Naive thymus-derived CD8-positive, alpha-beta T cell (primary cell): ENCODE measurements around the gene TRIP4. TPM values are rescaled to one million over a fixed set of nuclear protein-coding genes. Genes with fewer than 3 reads are reported as not detected.

Experiments used
- ATAC-seq, 2 donors: fragments of 150-1000 bp; cut with Tn5 transposase in 1 of 2; sonication (Bioruptor Pico), chemical (Tn5 transposase) in 1 of 2; 1 replicate in 1 of 2; 2 replicates in 1 of 2; pipeline ENCODE4 v1.10.0; 2021; ENCODE audit warnings: mild to moderate bottlenecking in 2 of 2, moderate library complexity in 2 of 2
- POLR2A ChIA-PET: fragments of 350-600 bp; sonication (Branson Sonifier 250); formaldehyde crosslinking; loops from one replicate; lab custom pipeline; 2021; ENCODE audit warnings: antibody characterized with exemption; lab: Charles Lee
- DNase-seq, 10 donors: peaks; one replicate each; pipeline versions ENCODE4 v3.0.0 to v3.0.0-alpha.2; 2020 to 2022
- H3K27ac Mint-ChIP-seq, 10 donors: one replicate each; pipeline ENCODE4 v1.8.0; 2020 to 2022; ENCODE audit warnings: mild to moderate bottlenecking in 10 of 10, mixed read lengths in 10 of 10, moderate library complexity in 4 of 10, inconsistent platforms in 1 of 10
- H3K27me3 Mint-ChIP-seq, 5 donors: one replicate each; pipeline ENCODE4 v1.8.0; 2021 to 2022; ENCODE audit warnings: mixed read lengths in 5 of 5
- H3K36me3 Mint-ChIP-seq, 3 donors: one replicate each; pipeline ENCODE4 v1.8.0; 2020 to 2022; ENCODE audit warnings: mixed read lengths in 3 of 3, mild to moderate bottlenecking in 2 of 3, inconsistent platforms in 1 of 3
- H3K4me1 Mint-ChIP-seq, 4 donors: one replicate each; pipeline ENCODE4 v1.8.0; 2021 to 2022; ENCODE audit warnings: mixed read lengths in 4 of 4
- H3K4me3 Mint-ChIP-seq, 10 donors: one replicate each; pipeline ENCODE4 v1.8.0; 2020 to 2022; ENCODE audit warnings: mild to moderate bottlenecking in 10 of 10, mixed read lengths in 10 of 10, moderate library complexity in 6 of 10, inconsistent platforms in 1 of 10
- H3K9me3 Mint-ChIP-seq, 9 donors: one replicate each; pipeline ENCODE4 v1.8.0; 2020 to 2022; ENCODE audit warnings: mixed read lengths in 9 of 9, mild to moderate bottlenecking in 3 of 9, inconsistent platforms in 1 of 9, moderate library complexity in 1 of 9
- polyA plus RNA-seq, 3 donors: library from polyadenylated mRNA; unstranded; fragments of 300-500 nt; fragmentation: Illumina TruSeq; gene quantifications; one replicate each; pipeline ENCODE4 v1.2.3, GENCODE V29; 2021
- total RNA-seq, 8 experiments: library from RNA in 2 of 8; stranded (reverse) in 2 of 8; gene quantifications; one replicate each; pipeline ENCODE4 v1.2.3 and lab custom pipeline; 2021 to 2026

The TRIP4 gene
- total and polyA plus RNA-seq, 5 experiments from 2014 or later, result 19.7 to 27.2 (median 24.3) TPM

- Mint-ChIP-seq H3K9me3 (no peaks in the 10 kb centered on the region), H3K27ac (peak overlapping the region in 9 of 10 donors; percentile 5 to 90 (median 76)), H3K4me3 (peak overlapping the region in 7 of 10 donors; percentile 5 to 75 (median 57)), H3K4me1 (peaks cover 27 to 47% (median 32%) of the 10 kb centered on the region in 4 donors), H3K36me3 (peaks cover 5 to 16% (median 7%) of the 10 kb centered on the region in 3 donors), H3K27me3 (no peaks in the 10 kb centered on the region)
- POLR2A ChIA-PET, result interaction anchor here (1.2 kb wide), 1 partner anchor 10 kb away, joined by 5 read pairs; no protein-coding TSS in a partner anchor
- DNase-seq, result no peak
- no peak for ATAC-seq
Measured at GRCh38 chr15:64437982-64438381, 50.3 kb downstream of the TRIP4 start.

- Mint-ChIP-seq H3K4me3 (peak overlapping the region in 9 of 10 donors; percentile 24 to 75 (median 56)), H3K4me1 (peaks cover 30 to 55% (median 41%) of the 10 kb centered on the region in 4 donors), H3K27me3 (no peaks in the 10 kb centered on the region), H3K9me3 (no peaks in the 10 kb centered on the region), H3K27ac (peak overlapping the region; percentile 5 to 90 (median 74)), H3K36me3 (peaks cover 4 to 12% (median 5%) of the 10 kb centered on the region in 3 donors)
- POLR2A ChIA-PET, result interaction anchor here (1.2 to 1.5 kb wide), 2 partner anchors 11 to 14 kb away, joined by 4 to 5 read pairs; no protein-coding TSS in a partner anchor
- ATAC-seq, result peak; percentile 59 to 74
- DNase-seq, result peak in 1 of 10 donors; percentile 33
Measured at GRCh38 chr15:64438653-64439447, 51.2 kb downstream of the TRIP4 start.

GRCh38 chr15:64441852-64442251 lies 54.2 kb downstream of the TRIP4 start:
- ATAC-seq (no peak), DNase-seq (no peak)
- POLR2A ChIA-PET, result no interaction called here
- H3K36me3 Mint-ChIP-seq, result peaks cover 2 to 17% (median 5%) of the 10 kb centered on the region in 3 donors
- H3K4me3 Mint-ChIP-seq, result peak overlapping the region in 1 of 10 donors; percentile 73
- H3K9me3 Mint-ChIP-seq, result no peaks in the 10 kb centered on the region
- H3K27me3 Mint-ChIP-seq, result no peaks in the 10 kb centered on the region
- H3K27ac Mint-ChIP-seq, result peak overlapping the region in 5 of 10 donors; percentile 1 to 88 (median 52)
- peaks cover 28 to 56% (median 53%) of the 10 kb centered on the region in 4 donors for H3K4me1 Mint-ChIP-seq

- Mint-ChIP-seq H3K27me3 (no peaks in the 10 kb centered on the region), H3K4me3 (peak overlapping the region in 4 of 10 donors; percentile 8 to 41 (median 18)), H3K36me3 (peaks cover 5 to 21% (median 7%) of the 10 kb centered on the region in 3 donors), H3K4me1 (peaks cover 26 to 61% (median 54%) of the 10 kb centered on the region in 4 donors), H3K9me3 (no peaks in the 10 kb centered on the region), H3K27ac (peak overlapping the region in 7 of 10 donors; percentile 3 to 89 (median 77))
- no peak for ATAC-seq
- POLR2A ChIA-PET, result interaction anchor here (0.7 kb wide), 2 partner anchors 57 to 862 kb away, joined by 3 to 4 read pairs; no protein-coding TSS in a partner anchor
- DNase-seq, result no peak
Measured at GRCh38 chr15:64443016-64443415, 55.4 kb downstream of the TRIP4 start.

GRCh38 chr15:64443747-64444621 lies 56.3 kb downstream of the TRIP4 start:
- DNase-seq (peak in 1 of 10 donors; percentile 13), ATAC-seq (peak; percentile 38 to 81)
- POLR2A ChIA-PET, result interaction anchor here (0.6 to 1.1 kb wide), 4 partner anchors 14 to 157 kb away, joined by 3 to 8 read pairs (median 3); no protein-coding TSS in a partner anchor
- Mint-ChIP-seq H3K4me3 (peak overlapping the region in 8 of 10 donors; percentile 21 to 80 (median 53)), H3K9me3 (no peaks in the 10 kb centered on the region), H3K27ac (peak overlapping the region; percentile 15 to 89 (median 70)), H3K36me3 (peaks cover 5 to 21% (median 7%) of the 10 kb centered on the region in 3 donors), H3K27me3 (no peaks in the 10 kb centered on the region), H3K4me1 (peaks cover 26 to 58% (median 52%) of the 10 kb centered on the region in 4 donors)

GRCh38 chr15:64444836-64445235 lies 57.2 kb downstream of the TRIP4 start:
- Mint-ChIP-seq H3K4me3 (peak overlapping the region in 4 of 10 donors; percentile 21 to 80 (median 42)), H3K27ac (peak overlapping the region in 6 of 10 donors; percentile 32 to 89 (median 75)), H3K36me3 (peaks cover 5 to 21% (median 8%) of the 10 kb centered on the region in 3 donors), H3K4me1 (peaks cover 26 to 57% (median 51%) of the 10 kb centered on the region in 4 donors), H3K27me3 (no peaks in the 10 kb centered on the region), H3K9me3 (no peaks in the 10 kb centered on the region)
- DNase-seq (no peak), ATAC-seq (no peak)
- POLR2A ChIA-PET, result interaction anchor here (0.7 to 0.8 kb wide), 4 partner anchors 121 to 714 kb away, joined by 3 to 8 read pairs (median 5); no protein-coding TSS in a partner anchor

GRCh38 chr15:64447536-64448315 lies 60.1 kb downstream of the TRIP4 start:
- H3K4me3 Mint-ChIP-seq, result peak overlapping the region in 9 of 10 donors; percentile 25 to 76 (median 46)
- H3K4me1 Mint-ChIP-seq, result peaks cover 22 to 61% (median 52%) of the 10 kb centered on the region in 4 donors
- no peaks in the 10 kb centered on the region for H3K9me3 Mint-ChIP-seq
- no peaks in the 10 kb centered on the region for H3K27me3 Mint-ChIP-seq
- H3K27ac Mint-ChIP-seq, result peak overlapping the region; percentile 65 to 89 (median 81)
- peaks cover 0 to 13% (median 8%) of the 10 kb centered on the region in 3 donors for H3K36me3 Mint-ChIP-seq
- peak; percentile 42 to 61 for ATAC-seq
- POLR2A ChIA-PET, result interaction anchor here (0.6 to 1.1 kb wide), 4 partner anchors 8 to 17 kb away, joined by 3 to 5 read pairs (median 4); partner anchors contain the start of gene ZNF609
- DNase-seq, result peak in 1 of 10 donors; percentile 16

GRCh38 chr15:64452988-64453688 lies 65.5 kb downstream of the TRIP4 start:
- H3K36me3 Mint-ChIP-seq, result peaks cover 0 to 1% (median 0%) of the 10 kb centered on the region in 3 donors
- DNase-seq (no peak), ATAC-seq (no peak)
- H3K4me3 Mint-ChIP-seq, result peak overlapping the region in 2 of 10 donors; percentile 11 to 51
- peaks cover 36 to 72% (median 64%) of the 10 kb centered on the region in 4 donors for H3K4me1 Mint-ChIP-seq
- POLR2A ChIA-PET, result interaction anchor here (0.6 to 1.7 kb wide), 3 partner anchors 12 to 84 kb away, joined by 3 to 6 read pairs (median 4); no protein-coding TSS in a partner anchor
- H3K9me3 Mint-ChIP-seq, result no peaks in the 10 kb centered on the region
- no peaks in the 10 kb centered on the region for H3K27me3 Mint-ChIP-seq
- H3K27ac Mint-ChIP-seq, result peak overlapping the region in 6 of 10 donors; percentile 6 to 78 (median 28)

GRCh38 chr15:64453689-64454037 lies 66.0 kb downstream of the TRIP4 start:
- peak overlapping the region in 1 of 10 donors; percentile 51 for H3K4me3 Mint-ChIP-seq
- ATAC-seq (no peak), DNase-seq (no peak)
- POLR2A ChIA-PET, result interaction anchor here (0.6 to 1.7 kb wide), 2 partner anchors 15 to 23 kb away, joined by 4 to 5 read pairs; no protein-coding TSS in a partner anchor
- H3K27ac Mint-ChIP-seq, result peak overlapping the region in 7 of 10 donors; percentile 6 to 78 (median 40)
- peaks cover 34 to 70% (median 62%) of the 10 kb centered on the region in 4 donors for H3K4me1 Mint-ChIP-seq
- H3K27me3 Mint-ChIP-seq, result no peaks in the 10 kb centered on the region
- H3K9me3 Mint-ChIP-seq, result no peaks in the 10 kb centered on the region
- peaks cover 0 to 1% (median 0%) of the 10 kb centered on the region in 3 donors for H3K36me3 Mint-ChIP-seq

- H3K4me1 Mint-ChIP-seq, result peaks cover 36 to 73% (median 66%) of the 10 kb centered on the region in 4 donors
- H3K27me3 Mint-ChIP-seq, result no peaks in the 10 kb centered on the region
- no peaks in the 10 kb centered on the region for H3K9me3 Mint-ChIP-seq
- POLR2A ChIA-PET, result interaction anchor here (0.6 kb wide), 2 partner anchors 8 to 22 kb away, joined by 3 to 5 read pairs; no protein-coding TSS in a partner anchor
- no peak overlapping the region for H3K4me3 Mint-ChIP-seq
- DNase-seq, result no peak
- H3K27ac Mint-ChIP-seq, result peak overlapping the region in 2 of 10 donors; percentile 15 to 28
- peaks cover 0 to 1% (median 0%) of the 10 kb centered on the region in 3 donors for H3K36me3 Mint-ChIP-seq
- ATAC-seq, result no peak
Measured at GRCh38 chr15:64454282-64454681, 66.6 kb downstream of the TRIP4 start.
